Peyer's patch (tissue), 4 donors: Measurements from ENCODE around the gene CNTN3. TPM values are rescaled to one million over a fixed set of nuclear protein-coding genes. Genes with fewer than 3 reads are reported as not detected.

ENCODE experiments used
- DNase-seq, 3 donors: peaks; one replicate each; pipeline ENCODE4 v3.0.0-alpha.2; 2017 to 2019
- H3K27ac ChIP-seq, 4 donors: fragments of 200-600 bp; sonication (generic); one replicate each; pipeline ENCODE4 v1.5.1; 2016 to 2019
- H3K27me3 ChIP-seq, 2 donors: fragments of 200-600 bp; sonication (generic); one replicate each; pipeline ENCODE4 v1.5.1; 2019
- H3K36me3 ChIP-seq, 3 donors: fragments of 200-600 bp; sonication (generic); one replicate each; pipeline ENCODE4 v1.5.1; 2016 to 2019
- H3K4me1 ChIP-seq, 4 donors: fragments of 200-600 bp; sonication (generic); one replicate each; pipeline ENCODE4 v1.5.1; 2016 to 2019
- H3K4me3 ChIP-seq, 4 donors: fragments of 200-600 bp; sonication (generic); 1 replicate in 3 of 4; 2 replicates in 1 of 4; pipeline ENCODE4 v1.5.1; 2016 to 2019; ENCODE audit warnings: mild to moderate bottlenecking in 1 of 4
- H3K9me3 ChIP-seq, 4 donors: fragments of 200-600 bp; sonication (generic); one replicate each; pipeline ENCODE4 v1.5.1; 2016 to 2019; ENCODE audit warnings: mild to moderate bottlenecking in 1 of 4
- POLR2A ChIP-seq, 2 donors: fragments of 450-650 bp; IDR thresholded peaks; one replicate each; pipeline ENCODE4 v1.5.1; 2017; ENCODE audit warnings: antibody characterized with exemption in 2 of 2, mild to moderate bottlenecking in 2 of 2, moderate library complexity in 2 of 2
- total RNA-seq, 4 donors: library from RNA; depleted of rRNA; stranded (reverse); fragments of >200 nt; gene quantifications; one replicate each; pipeline ENCODE4 v1.1.0, GENCODE V29; 2016
- TF ChIP-seq, protein P1 (sequence below), 6 experiments: fragments of 450-650 bp in 4 of 6; fragments of 200-600 bp in 2 of 6; sonication (generic) in 1 of 6; IDR thresholded peaks; one replicate each; pipeline ENCODE4 v1.5.1; 2017 to 2019; ENCODE audit warnings: antibody characterized with exemption in 6 of 6, mild to moderate bottlenecking in 3 of 6, moderate library complexity in 1 of 6

Gene CNTN3
- total RNA-seq, 4 donors from 2014 or later = 1.6 to 9.4 (median 4.1) TPM

DNA sequence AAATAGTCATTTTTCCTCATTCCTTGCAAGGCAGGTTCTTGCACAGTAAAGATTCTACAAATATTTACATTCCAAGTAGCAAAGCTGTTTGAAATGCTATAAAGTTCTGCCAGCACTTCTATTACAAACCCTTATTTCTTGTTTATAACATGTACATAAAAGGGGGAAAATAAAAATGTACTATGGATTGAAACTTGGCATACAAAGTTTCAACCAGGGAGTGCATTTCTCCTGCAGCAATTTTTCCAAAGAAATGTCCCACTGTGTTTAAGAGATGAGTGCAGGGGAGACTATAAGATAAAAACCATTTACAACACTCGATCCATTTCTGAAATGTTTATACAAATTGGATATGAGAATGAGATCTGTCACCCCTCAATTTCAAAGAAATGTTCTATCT, 3.3 kb downstream of the CNTN3 start:
- no peak for DNase-seq
- TF ChIP-seq POLR2A (IDR thresholded peaks at IDR 0.05) = no peak
- TF ChIP-seq, protein P1, sequence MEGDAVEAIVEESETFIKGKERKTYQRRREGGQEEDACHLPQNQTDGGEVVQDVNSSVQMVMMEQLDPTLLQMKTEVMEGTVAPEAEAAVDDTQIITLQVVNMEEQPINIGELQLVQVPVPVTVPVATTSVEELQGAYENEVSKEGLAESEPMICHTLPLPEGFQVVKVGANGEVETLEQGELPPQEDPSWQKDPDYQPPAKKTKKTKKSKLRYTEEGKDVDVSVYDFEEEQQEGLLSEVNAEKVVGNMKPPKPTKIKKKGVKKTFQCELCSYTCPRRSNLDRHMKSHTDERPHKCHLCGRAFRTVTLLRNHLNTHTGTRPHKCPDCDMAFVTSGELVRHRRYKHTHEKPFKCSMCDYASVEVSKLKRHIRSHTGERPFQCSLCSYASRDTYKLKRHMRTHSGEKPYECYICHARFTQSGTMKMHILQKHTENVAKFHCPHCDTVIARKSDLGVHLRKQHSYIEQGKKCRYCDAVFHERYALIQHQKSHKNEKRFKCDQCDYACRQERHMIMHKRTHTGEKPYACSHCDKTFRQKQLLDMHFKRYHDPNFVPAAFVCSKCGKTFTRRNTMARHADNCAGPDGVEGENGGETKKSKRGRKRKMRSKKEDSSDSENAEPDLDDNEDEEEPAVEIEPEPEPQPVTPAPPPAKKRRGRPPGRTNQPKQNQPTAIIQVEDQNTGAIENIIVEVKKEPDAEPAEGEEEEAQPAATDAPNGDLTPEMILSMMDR (IDR thresholded peaks at IDR 0.05) = no peak
- Histone ChIP-seq H3K27me3 (no peaks in the 10 kb centered on the region), H3K9me3 (no peaks in the 10 kb centered on the region), H3K27ac (no peak overlapping the region), H3K36me3 (no peaks in the 10 kb centered on the region), H3K4me3 (no peak overlapping the region), H3K4me1 (no peaks in the 10 kb centered on the region)

DNA sequence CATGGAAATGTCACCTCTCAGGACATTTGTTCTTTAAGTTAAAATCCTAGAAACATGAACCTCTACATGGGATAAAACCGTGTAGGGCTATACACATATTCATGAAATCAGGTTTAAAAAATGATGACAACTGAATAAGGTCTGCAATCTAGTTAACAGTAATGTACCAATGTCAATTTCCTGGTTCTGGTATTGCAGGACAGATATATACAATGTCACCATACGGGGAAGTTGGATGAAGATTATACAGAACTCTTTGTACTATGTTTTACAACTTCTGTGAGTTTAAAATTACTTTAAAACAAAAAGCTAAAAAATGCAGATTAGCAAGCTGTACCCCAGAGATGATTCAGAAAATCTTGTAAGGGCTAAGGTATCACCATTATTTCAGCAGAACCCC, 6.7 kb downstream of the CNTN3 start:
- no peak for TF ChIP-seq POLR2A (IDR thresholded peaks at IDR 0.05)
- TF ChIP-seq, protein P1 (IDR thresholded peaks at IDR 0.05) = no peak
- no peaks in the 10 kb centered on the region for H3K36me3 ChIP-seq
- H3K9me3 ChIP-seq = no peaks in the 10 kb centered on the region
- no peak overlapping the region for H3K27ac ChIP-seq
- no peak overlapping the region for H3K4me3 ChIP-seq
- no peak for DNase-seq
- no peaks in the 10 kb centered on the region for H3K4me1 ChIP-seq
- H3K27me3 ChIP-seq = no peaks in the 10 kb centered on the region

DNA sequence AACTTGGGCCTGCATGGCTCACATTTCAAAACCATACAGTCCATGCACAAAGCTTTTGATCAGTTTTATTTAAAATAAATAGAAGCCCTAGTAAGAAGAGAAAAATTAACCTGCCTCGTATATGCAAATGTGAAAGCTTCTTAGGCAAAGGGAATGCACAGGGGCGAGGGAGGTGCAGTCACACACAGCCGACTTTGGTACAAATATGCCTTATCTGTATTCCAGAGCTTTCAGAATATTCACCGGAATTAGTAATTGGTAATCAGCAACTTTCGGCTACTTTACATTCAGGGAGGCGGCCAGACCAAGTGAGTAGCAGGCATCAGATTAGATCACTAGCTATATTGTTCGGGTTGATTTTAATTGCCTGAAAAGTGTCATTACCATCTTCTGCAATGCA, 7.5 kb downstream of the CNTN3 start:
- TF ChIP-seq POLR2A (IDR thresholded peaks at IDR 0.05) = no peak
- TF ChIP-seq, protein P1 (IDR thresholded peaks at IDR 0.05) = no peak
- no peaks in the 10 kb centered on the region for H3K27me3 ChIP-seq

DNA sequence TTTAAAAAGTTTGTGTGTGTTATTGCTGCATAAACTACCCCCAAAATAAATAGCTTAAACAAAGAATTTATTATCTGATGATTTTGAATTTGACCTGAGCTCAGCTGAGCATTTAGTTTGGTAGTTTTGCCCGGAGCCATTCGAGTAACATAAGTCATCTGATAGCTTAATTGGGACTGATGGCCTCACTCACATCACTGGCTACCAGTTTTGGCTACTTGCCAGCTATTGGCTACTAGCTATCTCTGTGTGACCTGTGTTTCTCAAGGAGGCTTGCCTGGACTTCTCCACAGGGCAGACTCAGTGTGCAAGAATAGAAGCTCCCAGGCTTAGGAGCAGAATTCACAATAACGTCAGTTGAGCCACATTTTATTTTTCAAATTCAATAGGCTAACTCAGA, 9.0 kb downstream of the CNTN3 start:
- H3K4me3 ChIP-seq = no peak overlapping the region
- no peak for DNase-seq
- H3K4me1 ChIP-seq = no peaks in the 10 kb centered on the region
- no peak for TF ChIP-seq POLR2A (IDR thresholded peaks at IDR 0.05)
- TF ChIP-seq, protein P1 (IDR thresholded peaks at IDR 0.05) = no peak
- H3K9me3 ChIP-seq = no peaks in the 10 kb centered on the region
- H3K36me3 ChIP-seq = no peaks in the 10 kb centered on the region
- no peak overlapping the region for H3K27ac ChIP-seq
- H3K27me3 ChIP-seq = no peaks in the 10 kb centered on the region

More for the DNA sequence above, 7.5 kb downstream of the CNTN3 start:
- Histone ChIP-seq H3K4me1 (no peaks in the 10 kb centered on the region), H3K9me3 (no peaks in the 10 kb centered on the region), H3K36me3 (no peaks in the 10 kb centered on the region), H3K4me3 (no peak overlapping the region), H3K27ac (no peak overlapping the region)
- DNase-seq = no peak

DNA sequence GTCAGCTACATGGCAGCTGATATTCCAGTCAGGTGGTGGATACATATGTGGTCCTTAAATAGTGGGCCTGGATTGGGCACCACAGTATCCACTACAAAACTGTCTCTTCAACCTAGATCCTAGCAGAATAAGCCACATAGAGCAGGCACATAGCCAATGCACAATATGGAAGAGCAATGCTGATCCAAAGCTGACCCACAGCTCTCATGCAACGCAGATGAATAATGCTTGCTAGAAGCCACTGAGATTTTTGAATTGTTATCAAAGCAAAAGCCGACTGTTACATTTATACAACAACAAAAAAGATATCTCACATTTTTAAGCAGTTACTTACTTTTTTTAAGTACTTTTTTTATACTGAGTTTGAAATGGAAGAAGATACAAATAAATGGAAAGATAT, 11.2 kb downstream of the CNTN3 start:
- Histone ChIP-seq H3K27ac (no peak overlapping the region), H3K4me1 (no peaks in the 10 kb centered on the region), H3K27me3 (no peaks in the 10 kb centered on the region), H3K9me3 (no peaks in the 10 kb centered on the region), H3K4me3 (no peak overlapping the region), H3K36me3 (no peaks in the 10 kb centered on the region)
- no peak for TF ChIP-seq POLR2A (IDR thresholded peaks at IDR 0.05)
- TF ChIP-seq, protein P1 (IDR thresholded peaks at IDR 0.05) = no peak
- DNase-seq = no peak

DNA sequence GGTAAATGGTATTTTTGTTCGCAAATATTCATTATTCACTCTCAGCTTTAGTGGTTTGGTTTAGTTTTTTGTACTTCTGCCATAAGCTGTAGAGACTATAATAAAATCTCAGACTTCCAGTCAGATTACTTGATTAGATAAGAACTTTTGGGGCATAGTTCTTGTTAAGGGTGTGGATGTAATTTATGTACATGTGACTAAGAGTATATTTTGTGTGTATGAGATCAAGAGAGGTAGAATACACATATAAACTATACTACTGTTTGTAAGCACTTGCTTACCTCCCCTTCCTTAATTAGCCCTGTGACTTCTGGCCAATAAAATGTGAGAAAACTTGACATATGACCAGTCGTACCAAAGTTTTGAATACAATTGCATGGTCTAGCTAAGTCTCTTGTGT, 12.0 kb downstream of the CNTN3 start:
- H3K27ac ChIP-seq = no peak overlapping the region
- no peaks in the 10 kb centered on the region for H3K9me3 ChIP-seq
- no peaks in the 10 kb centered on the region for H3K4me1 ChIP-seq
- no peak for TF ChIP-seq POLR2A (IDR thresholded peaks at IDR 0.05)
- TF ChIP-seq, protein P1 (IDR thresholded peaks at IDR 0.05) = no peak
- no peak for DNase-seq
- no peak overlapping the region for H3K4me3 ChIP-seq
- no peaks in the 10 kb centered on the region for H3K27me3 ChIP-seq
- no peaks in the 10 kb centered on the region for H3K36me3 ChIP-seq
